ENCODE data around the gene BAIAP2L2.
"Not testable (repeated sequence)": the region's sequence is repeated elsewhere in the genome, so short reads cannot be mapped to it uniquely, and the experiment has no call there.

Gene BAIAP2L2

GRCh38 chr22:38127869-38128268 is 17.4 kb upstream of the BAIAP2L2 start:
- no peak for DNase-seq (ENCODE audit: low read depth in 2 of 2)

GRCh38 chr22:38126928-38127668 is 16.6 kb upstream of the BAIAP2L2 start:
- no peak for DNase-seq (ENCODE audit: low read depth in 2 of 2)

DNA sequence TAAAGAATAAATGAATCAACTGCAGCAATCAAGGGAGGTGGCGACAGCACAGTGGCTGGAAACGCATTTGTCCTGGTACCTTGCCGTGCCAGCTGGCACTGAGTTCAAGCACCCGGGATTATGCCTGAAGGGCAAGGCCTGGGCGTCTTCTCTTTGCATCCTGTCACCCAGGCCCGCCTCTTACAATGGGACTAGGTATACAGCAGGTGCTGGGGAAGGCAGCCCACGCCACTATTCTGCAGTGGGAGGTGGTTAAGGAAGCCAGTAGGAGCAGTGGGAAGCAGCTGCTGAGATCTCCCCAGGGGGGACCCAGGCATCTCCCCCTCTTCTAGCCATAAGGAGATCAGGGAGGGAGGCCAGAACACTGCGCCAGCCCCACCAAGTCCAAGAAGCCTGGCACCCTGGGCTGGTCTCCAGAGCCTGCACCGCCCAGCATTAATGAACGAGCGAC is 15.3 kb upstream of the BAIAP2L2 start:
- DNase-seq (ENCODE audit: low read depth in 2 of 2), result no peak

GRCh38 chr22:38125038-38125610 is 14.6 kb upstream of the BAIAP2L2 start:
- no peak for DNase-seq (ENCODE audit: low read depth in 2 of 2)

DNA sequence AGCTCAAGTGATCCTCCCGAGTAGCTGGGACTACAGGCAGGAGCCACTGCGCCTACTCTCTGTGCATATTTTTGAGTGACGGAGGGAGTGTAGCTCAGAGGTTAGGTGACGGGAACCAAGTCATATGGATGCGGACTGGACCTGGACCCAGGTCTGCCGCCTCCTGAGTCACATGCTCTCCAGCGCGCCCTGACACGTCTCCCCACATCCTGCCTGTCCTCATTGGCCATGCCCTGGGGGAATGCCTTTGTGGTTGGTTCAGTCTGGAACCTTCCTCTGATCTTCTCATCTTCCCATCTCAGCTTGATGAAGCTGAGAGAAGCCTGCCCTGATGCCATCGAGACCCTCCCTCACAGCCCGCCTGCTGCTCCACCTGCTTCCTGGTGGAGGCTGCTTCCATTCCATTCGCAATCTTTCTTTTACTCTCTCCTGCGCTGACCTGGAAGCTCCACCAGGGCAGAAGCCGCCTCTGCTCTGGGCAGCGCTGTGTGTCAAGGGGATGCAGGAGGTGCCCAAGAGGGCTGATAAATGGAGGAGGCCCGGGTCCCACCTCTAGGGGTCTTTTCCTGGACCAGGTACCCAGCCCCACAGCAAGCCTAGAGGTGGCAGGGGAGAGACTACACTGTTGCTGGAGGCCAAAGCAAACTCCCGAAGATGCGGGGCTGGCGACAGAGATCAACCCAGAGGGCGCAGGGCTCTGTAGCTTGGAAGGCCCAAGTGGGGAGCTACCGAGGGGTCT is 13.9 kb upstream of the BAIAP2L2 start:
- DNase-seq (ENCODE audit: low read depth in 2 of 2), result no peak

DNA sequence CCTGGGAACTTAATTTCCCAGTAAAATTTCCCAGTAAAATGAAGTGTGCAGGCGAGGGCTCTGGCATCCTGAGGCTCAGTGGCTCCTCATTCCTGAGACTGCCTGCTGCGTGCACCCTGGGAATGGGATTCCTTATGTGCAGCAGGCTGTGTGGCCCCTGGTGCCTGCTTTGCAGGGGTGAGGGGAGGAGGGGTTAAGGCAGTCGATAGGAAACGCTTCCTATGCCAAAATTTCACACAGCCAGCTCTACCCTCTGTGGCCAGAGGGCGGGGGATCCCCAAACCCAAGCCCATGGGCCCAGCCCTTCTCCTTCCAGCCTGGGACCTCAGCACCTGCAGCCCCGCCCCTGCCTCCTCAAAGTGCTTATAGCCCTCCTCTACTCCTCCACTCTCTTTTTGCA is 12.1 kb upstream of the BAIAP2L2 start:
- no peak for DNase-seq (ENCODE audit: low read depth in 2 of 2)

- DNase-seq (ENCODE audit: low read depth in 2 of 2), result no peak
Measured at GRCh38 chr22:38120359-38121110, 10.1 kb upstream of the BAIAP2L2 start.

GRCh38 chr22:38118747-38119146 is 8.3 kb upstream of the BAIAP2L2 start:
- DNase-seq (ENCODE audit: low read depth in 2 of 2), result not testable (repeated sequence)

- DNase-seq (ENCODE audit: low read depth in 2 of 2), result no peak
Measured at GRCh38 chr22:38118182-38118581, 7.7 kb upstream of the BAIAP2L2 start.

DNA sequence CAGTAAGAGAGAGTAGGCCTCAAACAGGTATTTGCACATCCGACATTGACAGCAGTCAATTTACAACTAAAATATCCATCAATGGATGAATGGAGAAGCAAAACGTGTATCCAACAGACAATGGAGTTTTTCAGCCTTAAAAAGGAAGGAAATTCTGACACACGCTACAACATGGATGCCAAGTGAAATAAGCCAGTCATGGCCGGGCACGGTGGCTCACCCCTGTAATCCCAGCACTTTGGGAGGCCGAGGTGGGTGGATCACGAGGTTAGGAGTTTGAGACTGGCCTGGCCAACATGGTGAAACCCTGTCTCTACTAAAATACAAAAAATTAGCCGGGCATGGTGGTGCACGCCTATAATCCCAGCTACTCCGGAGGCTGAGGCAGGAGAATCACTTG is 7.1 kb upstream of the BAIAP2L2 start:
- not testable (repeated sequence) for DNase-seq (ENCODE audit: low read depth in 2 of 2)

DNA sequence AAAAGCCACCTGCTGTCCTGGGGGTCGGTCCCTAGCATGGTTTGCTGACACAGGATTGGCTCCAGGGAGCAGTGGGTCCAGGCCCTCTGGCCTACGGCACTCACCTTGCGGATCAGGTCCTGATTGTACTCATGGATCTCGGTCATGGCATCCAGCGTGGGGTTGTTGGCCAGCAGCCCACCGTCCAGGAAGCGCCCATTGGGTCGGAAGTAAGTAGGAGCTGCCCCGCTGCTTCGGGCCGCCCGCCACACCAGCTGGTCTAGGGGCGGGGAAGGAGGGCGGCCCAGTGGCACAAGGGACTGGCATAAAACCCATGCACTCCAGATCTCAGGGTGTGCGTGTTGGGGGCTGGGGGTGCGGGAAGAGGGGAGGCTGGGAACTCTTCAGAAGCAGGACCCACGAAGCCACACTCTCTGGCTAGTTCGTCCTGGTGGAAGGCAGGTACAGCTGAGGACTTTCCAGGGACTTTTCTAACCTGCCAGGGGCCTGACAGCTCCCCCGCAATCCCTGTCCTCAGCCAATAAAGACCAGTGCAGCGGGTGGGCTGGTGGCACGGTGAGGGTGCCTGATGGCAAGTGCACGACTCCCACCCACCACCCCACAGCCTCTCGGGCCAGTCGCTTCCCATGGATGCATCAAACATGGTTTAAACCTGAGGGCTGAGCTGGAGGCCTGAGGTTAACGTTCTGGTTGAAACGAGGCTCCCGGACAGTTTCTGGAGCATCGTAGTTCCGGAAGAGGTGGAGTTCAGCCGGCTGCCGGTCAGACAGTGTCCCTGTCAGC is 5.1 kb upstream of the BAIAP2L2 start:
- DNase-seq (ENCODE audit: low read depth in 2 of 2), result no peak

GRCh38 chr22:38114484-38115398 is 4.3 kb upstream of the BAIAP2L2 start:
- peak; percentile 49 to 51 for DNase-seq (ENCODE audit: low read depth in 2 of 2)

GRCh38 chr22:38112381-38112780 is 1.9 kb upstream of the BAIAP2L2 start:
- no peak for DNase-seq (ENCODE audit: low read depth in 2 of 2)

GRCh38 chr22:38111925-38112355 is 1.5 kb upstream of the BAIAP2L2 start:
- no peak for DNase-seq (ENCODE audit: low read depth in 2 of 2)

DNA sequence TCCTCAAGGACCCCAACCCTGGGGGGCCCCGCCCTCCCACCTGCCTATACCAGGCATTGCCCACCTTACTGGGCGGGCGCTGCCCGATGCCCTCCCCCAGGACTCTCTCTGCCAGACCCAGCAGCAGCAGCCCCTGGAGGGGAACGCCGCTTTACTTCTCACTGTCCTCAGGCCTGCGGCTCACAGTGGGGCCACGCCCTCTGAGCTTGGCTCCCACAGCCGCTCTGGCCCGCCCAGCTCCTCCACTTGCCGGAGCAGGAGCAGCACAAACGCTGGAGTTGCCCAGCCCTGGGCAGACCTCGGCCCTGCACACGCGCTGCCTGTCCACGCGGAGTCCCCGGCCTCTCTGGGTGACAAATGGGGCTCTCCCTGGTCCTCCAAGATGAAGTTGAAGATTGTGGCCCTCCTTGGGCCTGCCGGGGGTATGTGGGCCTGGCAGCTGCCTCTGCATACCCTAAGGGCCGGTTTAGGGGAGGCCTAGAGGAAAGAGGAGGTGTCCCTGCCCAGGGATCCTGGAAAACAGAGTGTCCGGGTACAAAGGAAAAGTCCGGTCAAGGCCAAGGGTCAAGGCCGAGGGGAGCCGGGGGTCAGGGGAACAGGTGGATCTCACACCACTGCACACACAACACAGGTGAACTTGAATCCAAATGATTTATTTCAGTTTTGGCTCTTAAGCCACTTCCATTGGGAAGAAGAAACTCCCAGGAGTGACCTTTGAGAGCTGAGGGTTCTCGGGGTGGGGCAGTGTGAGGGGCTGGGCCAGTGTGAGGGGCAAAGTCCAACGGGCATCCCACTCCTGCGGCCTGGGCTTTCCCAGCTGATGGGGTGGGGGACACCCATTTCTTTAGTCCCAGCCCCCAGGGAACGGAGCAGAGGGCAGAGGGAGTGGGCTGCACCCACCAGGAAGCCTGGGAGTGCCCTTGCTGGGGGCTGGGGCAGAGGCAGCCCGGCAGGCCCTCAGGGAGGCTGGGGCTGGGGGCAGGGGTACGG is 674 bp upstream of the BAIAP2L2 start:
- DNase-seq (ENCODE audit: low read depth in 2 of 2), result no peak

- no peak for DNase-seq (ENCODE audit: low read depth in 2 of 2)
Measured at GRCh38 chr22:38109371-38110001, 998 bp downstream of the BAIAP2L2 start.

DNA sequence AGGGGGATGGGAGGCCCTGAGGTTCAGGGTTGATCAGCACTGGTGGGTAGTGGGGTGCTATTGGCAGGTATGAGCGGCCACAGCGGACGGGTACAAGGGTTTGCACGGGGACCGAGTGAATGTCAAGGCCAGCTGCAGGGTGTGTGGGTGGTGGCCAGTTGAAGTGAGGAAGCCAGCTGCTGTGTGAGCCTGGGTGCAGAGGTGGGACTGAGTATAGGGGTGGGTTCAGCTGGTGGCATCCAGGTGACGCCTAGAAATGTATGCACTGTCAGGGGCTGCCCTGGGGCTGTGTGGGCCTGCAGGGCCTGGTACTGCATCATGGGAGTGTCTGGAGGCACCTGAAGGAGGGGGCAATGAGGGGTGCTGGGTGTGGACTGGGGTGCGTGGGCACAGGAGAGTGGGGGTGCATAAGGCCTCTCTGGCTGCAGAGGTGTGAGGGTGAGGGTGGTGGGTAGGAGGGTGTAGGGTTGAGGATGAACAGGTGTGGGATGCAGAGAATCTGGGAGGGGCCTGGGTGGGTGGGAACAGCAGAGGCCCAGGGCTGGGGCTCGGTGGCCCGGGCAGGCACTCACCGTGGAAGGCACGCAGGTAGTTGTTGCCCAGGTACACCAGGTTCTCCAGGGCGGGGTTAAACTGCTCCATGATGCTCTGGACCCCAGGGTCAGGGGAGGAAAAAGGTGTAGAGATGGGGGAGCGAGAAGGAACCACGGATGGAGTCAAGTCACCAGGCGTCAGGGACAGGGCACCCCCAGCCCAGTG is 1.7 kb downstream of the BAIAP2L2 start:
- DNase-seq (ENCODE audit: low read depth in 2 of 2), result no peak

All from fibroblast of skin of left quadriceps (primary cell).